NCI-H82 treated with DMSO at 0.1 percent for 48 hours (cell line): ENCODE measurements around the gene CCNC.

ENCODE experiments used
- DNase-seq: peaks from one replicate; lab custom pipeline; 2025; ENCODE audit not compliant: unreplicated experiment; lab: John Stamatoyannopoulos, UW

Gene CCNC

DNA sequence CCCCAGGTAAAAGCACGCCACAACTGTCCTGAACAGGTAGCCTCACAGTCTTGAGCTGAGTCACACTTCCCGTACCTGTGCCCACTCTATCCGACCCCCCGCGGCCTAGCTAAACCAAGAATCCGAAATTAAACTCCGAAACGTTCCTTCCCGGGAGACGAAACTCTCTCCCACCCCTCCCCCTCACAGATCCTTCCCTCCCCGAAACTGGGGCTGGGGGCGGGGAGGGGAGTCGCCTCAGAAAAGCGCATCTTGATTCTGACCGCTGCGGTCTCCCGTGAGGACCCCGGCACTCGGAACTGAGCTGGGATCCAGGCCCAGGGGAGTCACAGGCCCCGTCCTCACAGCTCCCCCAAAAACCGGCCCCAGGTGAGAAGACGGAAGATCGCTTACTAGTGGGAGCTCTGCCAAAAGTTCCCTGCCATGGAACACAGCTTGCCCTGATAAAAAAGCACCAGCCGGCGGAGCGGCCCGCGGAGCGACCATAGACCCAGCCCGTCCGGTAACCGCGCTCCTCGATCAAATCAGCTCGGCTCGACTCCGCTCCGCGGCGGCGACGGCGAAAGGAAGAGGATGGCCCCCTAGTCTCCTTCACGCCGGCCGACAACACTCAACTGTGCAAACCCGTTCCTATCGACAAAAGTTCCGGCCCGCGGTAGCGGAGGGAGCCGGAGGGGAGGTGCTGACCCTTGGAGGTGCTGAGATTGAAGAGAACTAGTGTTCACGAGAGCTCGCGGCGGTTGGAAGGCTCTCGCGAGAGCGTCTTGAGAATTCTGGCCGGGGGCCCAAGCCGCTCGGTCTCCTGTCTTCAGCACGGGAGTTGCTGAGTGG, at the start of gene CCNC:
TSS of gene CCNC (minus strand) at position 558 of the 831 bp plus-strand sequence. CDS start at position 425, 133 bp downstream.
- peak; percentile 79 for DNase-seq

DNA sequence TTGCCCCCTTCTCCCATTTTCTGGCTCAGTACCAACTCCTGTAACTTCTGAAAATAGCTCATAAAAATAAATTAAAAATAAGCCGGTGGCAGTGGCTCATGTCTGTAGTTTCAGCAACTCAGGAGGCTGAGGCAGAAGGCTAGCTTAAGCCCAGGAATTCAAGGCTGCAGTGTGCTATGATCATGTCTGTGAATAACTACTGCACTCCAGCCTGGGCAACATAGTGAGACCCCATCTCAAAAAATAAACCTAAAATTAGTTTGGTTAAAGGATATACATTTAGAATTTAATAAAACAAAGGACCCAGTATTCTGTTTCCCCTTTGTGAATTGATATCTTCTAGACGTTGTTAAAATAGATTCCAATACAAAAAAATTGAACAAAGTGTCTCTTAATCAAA, 48.7 kb upstream of the CCNC start:
- DNase-seq: no peak

DNA sequence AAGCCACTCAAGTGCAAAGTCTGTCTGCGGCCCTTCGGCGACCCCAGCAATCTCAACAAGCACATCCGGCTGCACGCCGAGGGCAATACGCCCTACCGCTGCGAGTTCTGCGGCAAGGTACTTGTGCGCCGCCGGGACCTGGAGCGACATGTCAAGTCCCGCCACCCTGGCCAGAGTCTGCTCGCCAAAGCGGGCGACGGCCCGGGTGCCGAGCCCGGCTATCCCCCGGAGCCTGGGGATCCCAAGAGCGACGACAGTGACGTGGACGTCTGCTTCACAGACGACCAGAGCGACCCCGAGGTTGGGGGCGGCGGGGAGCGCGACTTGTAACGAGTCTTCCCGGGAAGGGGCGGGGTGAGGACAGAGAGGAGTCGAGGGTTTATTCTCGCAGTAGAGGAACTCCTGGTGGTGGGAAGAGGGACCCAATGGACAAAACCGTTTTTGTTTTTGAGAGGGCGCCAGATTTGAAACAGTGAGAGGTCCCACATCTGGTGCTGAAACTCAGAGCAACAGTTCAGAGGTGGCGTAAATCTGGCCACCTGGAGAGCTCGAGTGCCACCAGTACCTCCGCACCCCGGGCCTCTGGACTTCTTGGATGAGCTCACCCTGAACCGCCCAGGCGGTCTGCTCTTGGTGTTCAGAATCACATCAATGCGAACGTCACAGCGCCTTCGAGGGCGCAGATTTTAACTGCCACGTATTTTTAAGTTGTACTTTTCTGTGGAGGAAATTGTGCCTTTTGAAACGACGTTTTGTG, 46.1 kb upstream of the CCNC start:
- no peak for DNase-seq

DNA sequence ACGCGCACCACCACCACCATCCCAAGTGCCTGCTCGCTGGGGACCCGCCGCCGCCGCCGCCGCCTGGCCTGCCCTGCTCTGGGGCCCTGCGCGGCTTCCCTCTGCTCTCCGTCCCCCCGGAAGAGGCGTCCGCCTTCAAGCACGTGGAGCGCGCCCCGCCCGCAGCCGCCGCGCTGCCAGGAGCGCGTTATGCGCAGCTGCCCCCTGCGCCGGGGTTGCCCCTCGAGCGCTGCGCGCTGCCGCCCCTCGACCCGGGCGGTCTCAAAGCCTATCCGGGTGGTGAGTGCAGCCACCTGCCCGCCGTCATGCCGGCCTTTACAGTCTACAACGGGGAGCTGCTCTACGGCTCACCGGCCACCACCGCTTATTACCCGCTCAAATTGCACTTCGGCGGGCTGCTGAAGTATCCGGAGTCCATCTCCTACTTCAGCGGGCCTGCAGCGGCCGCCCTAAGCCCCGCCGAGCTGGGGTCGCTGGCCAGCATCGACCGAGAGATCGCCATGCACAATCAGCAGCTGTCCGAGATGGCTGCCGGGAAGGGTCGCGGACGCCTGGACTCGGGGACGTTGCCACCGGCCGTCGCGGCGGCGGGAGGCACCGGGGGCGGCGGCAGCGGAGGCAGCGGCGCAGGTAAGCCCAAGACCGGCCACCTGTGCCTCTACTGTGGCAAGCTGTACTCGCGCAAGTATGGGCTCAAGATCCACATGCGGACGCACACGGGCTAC, 45.4 kb upstream of the CCNC start:
- no peak for DNase-seq

- DNase-seq: no peak
Observed at GRCh38 chr6:99613409-99613704, 44.9 kb upstream of the CCNC start.

DNA sequence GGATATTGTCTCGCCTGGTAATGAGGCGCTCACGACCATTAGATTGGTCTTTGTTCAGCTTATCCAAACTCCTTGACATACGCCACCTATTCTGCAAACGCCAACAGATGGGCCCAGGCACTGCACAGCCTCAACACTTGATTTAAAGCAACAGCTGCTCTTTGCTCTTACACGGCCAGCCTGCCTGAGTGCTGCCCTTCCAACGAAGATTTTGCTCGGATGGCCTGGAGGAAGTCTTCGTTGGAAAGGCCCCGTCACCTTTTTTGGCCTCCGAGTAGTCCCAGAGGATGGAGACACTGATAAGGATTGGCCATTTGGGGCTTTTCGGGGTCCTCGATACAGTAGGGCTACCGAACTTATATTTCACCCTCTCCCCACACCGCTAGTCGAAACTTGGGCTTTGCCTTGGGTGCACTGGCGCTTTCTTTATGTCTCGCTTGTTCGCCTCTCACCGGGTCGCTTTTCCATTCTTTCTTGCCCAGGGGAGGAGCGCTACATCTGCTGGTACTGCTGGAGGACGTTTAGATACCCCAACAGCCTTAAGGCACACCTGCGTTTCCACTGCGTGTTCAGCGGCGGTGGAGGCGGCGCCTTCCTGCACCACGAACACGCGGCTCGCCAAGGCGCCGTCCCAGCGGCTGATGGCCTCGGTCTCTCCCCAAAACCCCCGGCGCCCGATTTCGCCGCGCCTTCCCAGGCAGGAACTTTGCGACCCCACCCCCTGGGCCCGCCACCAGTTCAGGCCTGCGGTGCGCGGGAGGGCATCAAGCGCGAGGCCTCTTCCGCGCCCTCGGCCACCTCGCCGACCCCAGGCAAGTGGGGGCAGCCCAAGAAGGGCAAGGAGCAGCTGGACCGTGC, 44.3 kb upstream of the CCNC start:
- peak; percentile 56 for DNase-seq

DNA sequence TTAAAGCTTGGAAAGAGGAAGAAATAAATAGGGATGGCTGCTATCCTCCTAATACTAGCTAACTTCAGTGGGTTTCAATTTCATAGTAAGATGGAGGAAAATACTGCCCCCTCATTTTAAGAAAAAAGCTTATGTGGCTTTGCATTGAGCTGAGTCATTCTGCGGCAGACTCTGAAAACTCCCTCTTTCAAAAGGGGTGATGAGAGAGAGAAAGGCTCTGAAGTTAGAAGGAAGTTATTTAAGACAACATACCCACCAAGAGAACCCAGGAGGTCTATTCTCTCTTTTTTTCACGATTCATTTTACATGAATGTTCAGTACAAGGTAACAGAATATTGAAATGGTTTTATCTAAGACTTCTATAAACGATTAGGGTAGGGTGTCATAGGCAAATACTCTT, 42.7 kb upstream of the CCNC start:
- no peak for DNase-seq

- no peak for DNase-seq
Observed at GRCh38 chr6:99609905-99610489, 41.5 kb upstream of the CCNC start.

DNA sequence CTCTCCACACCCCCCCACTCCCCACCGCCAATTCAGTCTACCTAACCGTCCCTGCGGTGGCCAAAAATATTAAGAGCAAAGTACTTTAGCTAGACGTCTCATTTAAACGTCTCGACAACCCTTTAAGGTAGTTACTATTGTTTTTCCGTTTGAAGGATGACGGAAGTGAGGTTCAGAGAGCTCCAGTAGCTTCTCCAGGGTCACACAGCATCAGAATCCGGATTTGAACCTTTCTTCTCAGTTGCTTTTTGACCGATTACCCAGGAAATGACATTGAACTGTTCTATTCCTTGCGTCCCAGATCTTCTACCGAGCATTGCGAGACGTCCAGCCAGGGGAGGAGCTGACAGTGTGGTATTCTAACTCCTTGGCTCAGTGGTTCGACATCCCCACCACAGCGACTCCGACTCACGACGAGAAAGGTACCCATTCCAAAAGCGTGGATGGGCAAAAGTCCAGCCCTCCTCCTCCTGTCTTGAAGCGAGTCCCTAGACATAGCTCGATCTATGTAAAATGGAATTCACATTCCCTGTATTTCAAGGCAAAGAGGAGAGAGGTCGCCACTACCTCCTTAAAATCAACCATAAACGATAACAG, 40.5 kb upstream of the CCNC start:
- no peak for DNase-seq

DNA sequence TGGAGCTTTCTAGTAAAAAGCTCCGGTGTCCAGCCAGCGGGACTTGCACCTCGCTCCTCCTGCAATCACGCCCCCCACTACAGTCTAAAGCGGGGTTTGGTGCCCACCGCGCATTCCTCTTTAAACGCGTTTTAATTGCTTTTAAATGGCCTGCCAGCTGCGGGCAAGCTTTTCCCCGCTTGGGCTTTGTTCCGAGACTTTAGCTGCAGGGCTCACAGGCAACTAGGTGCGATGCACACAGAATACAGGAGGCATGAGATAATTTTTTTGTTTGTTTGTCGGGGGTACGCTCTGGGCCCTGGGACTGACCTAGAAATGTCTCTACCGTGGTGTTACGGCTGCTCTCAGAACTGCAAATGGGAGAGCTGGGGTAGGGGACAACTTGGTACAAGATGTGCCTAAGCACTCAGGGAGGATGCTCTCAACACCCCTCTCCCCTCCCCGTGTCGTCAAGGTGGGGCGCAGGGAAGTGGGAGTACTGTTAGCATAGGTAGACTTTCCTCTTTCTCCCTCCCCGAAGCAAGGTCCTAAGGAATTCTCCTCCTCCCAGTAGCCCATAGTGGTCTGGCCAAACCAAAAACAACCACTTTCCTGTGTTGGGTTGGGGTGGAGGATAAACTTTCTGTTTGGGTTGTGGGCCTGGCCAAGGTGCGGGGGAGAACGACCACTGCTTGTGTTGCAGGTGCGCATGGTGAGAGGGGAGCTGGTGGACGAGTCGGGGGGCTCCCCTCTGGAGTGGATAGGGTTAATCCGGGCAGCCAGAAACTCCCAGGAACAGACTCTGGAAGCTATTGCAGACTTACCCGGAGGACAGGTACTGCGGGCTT, 39.8 kb upstream of the CCNC start:
- no peak for DNase-seq

DNA sequence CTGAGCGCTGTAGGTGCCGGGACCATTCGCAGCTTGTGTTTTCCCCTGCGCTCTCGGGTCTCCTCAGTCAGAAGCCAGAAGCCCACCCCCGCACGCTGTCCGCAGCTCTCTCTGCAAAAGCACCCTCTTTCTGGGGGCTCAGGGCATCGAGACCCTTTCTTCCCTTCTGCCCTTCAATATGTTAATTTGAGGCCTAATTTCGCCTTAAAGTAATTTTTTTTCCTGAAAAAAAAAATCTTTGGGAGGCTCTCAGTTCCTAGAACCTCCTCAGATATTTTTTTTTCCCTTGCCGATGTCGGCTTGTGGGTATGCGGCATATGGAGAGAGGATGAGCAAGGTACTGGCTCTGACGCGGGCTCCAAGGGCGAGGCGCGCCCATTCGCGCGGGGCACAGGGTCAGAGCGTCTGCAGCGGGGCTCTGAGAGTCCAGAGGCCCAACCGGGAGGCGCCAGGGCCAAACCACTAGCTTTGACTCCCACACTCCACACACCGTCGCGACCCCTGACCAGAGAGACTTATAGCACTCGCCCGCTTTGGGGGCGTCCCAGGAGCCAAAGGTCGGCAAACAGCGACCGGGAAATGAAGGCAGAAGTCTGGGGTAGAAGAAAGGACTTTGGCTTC, 39.1 kb upstream of the CCNC start:
- DNase-seq: no peak

GRCh38 chr6:99606656-99607415, 38.4 kb upstream of the CCNC start, which contains the start of gene PRDM13:
Gene PRDM13 (plus strand): TSS chr6:99606833. CDS start chr6:99607035, 202 bp downstream.
- DNase-seq: no peak

DNA sequence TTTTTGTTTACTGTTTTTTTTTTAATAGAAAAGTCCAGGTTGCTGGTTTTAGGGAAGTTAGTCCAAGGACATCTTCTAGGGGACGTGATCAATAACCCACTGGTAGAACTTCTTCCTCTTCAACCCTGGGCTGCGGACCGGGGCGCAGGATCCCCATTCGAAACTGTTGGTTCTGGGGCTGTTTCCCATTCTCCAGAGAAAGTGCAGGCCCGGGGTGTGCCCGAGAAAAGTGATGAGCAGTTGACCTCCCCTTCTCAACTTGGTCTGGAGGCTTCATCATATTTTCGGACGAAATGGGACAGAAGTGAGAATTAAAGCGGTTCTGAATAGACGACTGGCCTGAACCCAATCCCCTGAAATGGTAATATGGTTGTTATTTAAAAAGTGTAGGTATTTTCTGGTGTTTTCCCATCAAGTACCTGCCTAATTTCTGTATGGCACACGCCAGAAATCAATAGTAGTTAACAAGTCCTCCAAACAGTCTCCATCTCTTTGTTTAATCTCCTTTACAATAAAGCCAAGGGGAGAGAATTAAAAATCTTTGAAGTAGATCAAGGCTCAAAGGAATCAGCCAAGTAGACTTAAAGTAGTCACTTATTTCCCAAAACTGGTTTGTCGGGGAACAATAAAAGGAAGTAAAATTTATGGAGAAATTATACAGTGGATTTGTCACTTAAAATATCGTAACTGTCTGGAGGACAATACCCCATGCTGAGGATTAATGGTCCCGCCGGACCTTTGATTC, 37.6 kb upstream of the CCNC start:
- no peak for DNase-seq

DNA sequence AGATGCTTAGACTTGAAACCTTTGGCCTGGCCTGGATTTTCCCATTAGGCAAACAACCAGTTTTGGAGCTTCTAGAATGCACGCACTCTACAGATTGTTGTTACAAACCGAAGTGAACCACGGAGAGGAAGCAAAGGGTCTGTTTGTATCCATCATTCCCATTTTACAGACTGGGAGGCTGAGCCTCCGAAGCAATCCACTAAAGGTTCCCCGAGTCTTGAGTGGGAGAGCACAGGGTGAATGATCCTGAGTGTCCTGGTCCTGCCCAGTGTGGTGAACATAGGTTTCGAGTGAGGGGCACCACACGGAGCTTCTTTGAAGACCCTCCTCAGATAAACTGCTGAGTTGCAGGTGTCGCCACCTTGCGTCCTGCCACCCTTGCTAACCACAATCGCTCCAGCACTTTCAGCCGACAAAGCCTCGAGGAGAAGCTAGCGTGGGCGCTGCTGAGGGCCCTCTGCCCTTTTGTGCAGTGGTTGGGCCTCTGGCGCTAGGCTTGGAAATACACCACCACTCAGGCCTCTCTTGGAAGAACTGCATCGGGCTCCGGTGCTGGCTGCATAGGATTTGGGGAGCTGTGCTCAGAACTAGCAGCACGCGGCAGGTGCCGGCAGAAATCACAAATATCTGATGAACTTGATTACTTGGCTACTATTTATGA, 36.7 kb upstream of the CCNC start:
- no peak for DNase-seq

DNA sequence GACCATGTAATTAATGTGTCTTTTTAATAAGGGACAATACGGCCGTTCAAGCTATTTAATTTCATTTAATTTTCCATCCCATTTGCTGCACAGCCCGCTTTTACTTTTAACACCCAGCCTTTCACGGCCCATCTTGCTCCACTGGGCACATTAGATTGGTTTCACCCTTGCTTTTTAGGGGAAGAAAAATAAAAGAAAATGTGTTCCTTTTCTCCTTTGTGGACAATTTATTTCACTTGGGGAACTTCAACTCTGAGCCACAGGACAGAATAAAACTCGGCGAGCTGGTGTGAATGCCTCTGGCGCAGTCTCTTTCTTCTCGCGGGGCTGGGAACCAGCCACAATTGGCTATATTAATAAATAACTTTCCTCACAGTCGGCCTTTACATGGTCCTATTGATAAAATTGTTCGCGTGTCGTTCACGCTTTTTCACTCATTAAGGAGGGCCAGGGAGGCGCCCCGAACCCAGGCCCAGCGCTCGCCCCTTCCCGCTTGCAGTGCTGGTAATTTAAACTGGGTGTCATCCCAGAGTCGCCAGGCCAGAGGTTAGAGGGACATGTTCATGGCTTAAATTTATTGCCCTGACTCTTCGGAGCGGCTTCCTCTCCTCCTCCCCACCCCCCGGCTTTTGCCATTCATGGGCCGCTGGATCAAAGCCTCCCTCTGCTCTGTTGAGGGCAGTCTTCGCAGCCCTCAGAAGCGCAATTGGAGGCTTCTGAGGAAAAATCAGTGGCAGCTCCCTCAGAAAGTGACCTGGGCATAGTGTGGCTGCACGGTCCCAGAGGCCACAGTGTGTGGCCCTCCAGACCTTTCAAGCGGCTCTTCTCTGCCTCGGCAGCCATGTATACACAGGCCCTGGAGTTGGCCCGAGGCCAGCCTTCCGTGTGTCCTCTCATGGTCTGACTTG, 36.0 kb upstream of the CCNC start:
- DNase-seq: no peak
